Measurements from ENCODE around the gene RPL18. TPM values are rescaled to one million over a fixed set of nuclear protein-coding genes. Genes with fewer than 3 reads are reported as not detected.
"Not testable (repeated sequence)": the region's sequence is repeated elsewhere in the genome, so short reads cannot be mapped to it uniquely, and the experiment has no call there.

Gene RPL18
- total and polyA plus RNA-seq, 12 donors, result 493 to 2,257 (median 564) TPM

GRCh38 chr19:48578891-48579290, 40.1 kb downstream of the RPL18 start:
- WGBS, 2 donors, result 44 to 52% methylated on average over 3 of the region's 3 CpGs
- TF ChIP-seq CTCF (IDR thresholded peaks at IDR 0.05), result no peak
- no peaks in the 10 kb centered on the region for H3K27me3 ChIP-seq
- DNase-seq (no peak), ATAC-seq (no peak)
- no peak overlapping the region for H3K27ac ChIP-seq
- peaks cover 0 to 6% (median 4%) of the 10 kb centered on the region in 9 donors for H3K4me1 ChIP-seq
- no peaks in the 10 kb centered on the region for H3K36me3 ChIP-seq
- H3K4me3 ChIP-seq, result no peak overlapping the region
- no peaks in the 10 kb centered on the region for H3K9me3 ChIP-seq
- intact Hi-C loops (cut with DNase I), result no loop called here

GRCh38 chr19:48577908-48578307, 41.1 kb downstream of the RPL18 start:
- H3K36me3 ChIP-seq; H3K4me1 ChIP-seq; H3K27me3 ChIP-seq; H3K27ac ChIP-seq; DNase-seq; H3K9me3 ChIP-seq; ATAC-seq; H3K4me3 ChIP-seq; intact Hi-C loops (cut with DNase I): not testable (repeated sequence)
- WGBS, 2 donors, result 88 to 95% methylated on average over 7 of the region's 7 CpGs

- H3K4me1 ChIP-seq, result no peaks in the 10 kb centered on the region
- no peak for TF ChIP-seq CTCF (IDR thresholded peaks at IDR 0.05)
- WGBS, 2 donors, result 71 to 78% methylated on average over 23 of the region's 23 CpGs
These were observed 42.9 kb downstream of the RPL18 start for GRCh38 chr19:48575931-48576622.

GRCh38 chr19:48573163-48573505, 45.8 kb downstream of the RPL18 start:
- intact Hi-C loops (cut with DNase I), result no loop called here
- peak in 1 of 2 donors; percentile 20 for DNase-seq
- peak overlapping the region in 3 of 10 donors; percentile 1 to 54 (median 29) for H3K27ac ChIP-seq

More at GRCh38 chr19:48575931-48576622, 42.9 kb downstream of the RPL18 start:
- Histone ChIP-seq H3K27me3 (no peaks in the 10 kb centered on the region), H3K27ac (no peak overlapping the region), H3K36me3 (no peaks in the 10 kb centered on the region), H3K4me3 (no peak overlapping the region), H3K9me3 (no peaks in the 10 kb centered on the region)
- intact Hi-C loops (cut with DNase I), result loop anchor here in 1 of 10 donors (2.0 kb wide), 1 partner anchor 65 kb away; the partner anchor contains the start of gene LMTK3
- no peak for ATAC-seq
- no peak for DNase-seq

More at GRCh38 chr19:48573163-48573505, 45.8 kb downstream of the RPL18 start:
- Histone ChIP-seq H3K4me3 (no peak overlapping the region), H3K27me3 (peaks cover 0 to 6% (median 0%) of the 10 kb centered on the region in 7 donors), H3K36me3 (no peaks in the 10 kb centered on the region), H3K4me1 (peaks cover 0 to 8% (median 2%) of the 10 kb centered on the region in 9 donors), H3K9me3 (no peaks in the 10 kb centered on the region)
- WGBS, 2 donors, result 59 to 77% methylated on average over 12 of the region's 12 CpGs
- TF ChIP-seq CTCF (IDR thresholded peaks at IDR 0.05), result no peak
- peak in 3 of 8 donors; percentile 14 to 50 (median 23) for ATAC-seq
